GM23338 (cell line): ENCODE measurements around the gene BNC2. TPM values are rescaled to one million over a fixed set of nuclear protein-coding genes. Genes with fewer than 3 reads are reported as not detected.

Experiments
- ATAC-seq: fragments of 200-7000 bp; cut with Tn5 transposase; 3 replicates; pipeline ENCODE4 v1.9.1; 2020
- DNase-seq: peaks from one replicate; pipeline ENCODE4 v3.0.0-alpha.2; 2015; ENCODE audit warnings: low spot score
- H2AFZ ChIP-seq: fragments of 200-600 bp; sonication (generic); 2 replicates; pipeline ENCODE4 v1.8.0; 2016; ENCODE audit warnings: antibody characterized with exemption, mild to moderate bottlenecking, moderate library complexity
- H3F3A ChIP-seq: fragments of 200-600 bp; sonication (generic); replicated peaks from 2 replicates; pipeline ENCODE4 v1.8.0; 2017; ENCODE audit warnings: antibody characterized with exemption, mixed run types, low read depth
- H3K27ac ChIP-seq: fragments of 200-600 bp; sonication (generic); 2 replicates; pipeline ENCODE4 v1.6.1; 2016; ENCODE audit warnings: low read depth
- H3K27me3 ChIP-seq: fragments of 200-600 bp; sonication (generic); 2 replicates; pipeline ENCODE4 v1.8.0; 2016; ENCODE audit warnings: mild to moderate bottlenecking, mixed run types, moderate library complexity; ENCODE audit not compliant: insufficient read depth
- H3K36me3 ChIP-seq: fragments of 200-600 bp; sonication (generic); 2 replicates; pipeline ENCODE4 v1.8.0; 2016; ENCODE audit warnings: mild to moderate bottlenecking; ENCODE audit not compliant: insufficient read depth
- H3K4me1 ChIP-seq: fragments of 200-600 bp; sonication (generic); 2 replicates; pipeline ENCODE4 v1.8.0; 2016; ENCODE audit warnings: mild to moderate bottlenecking, moderate library complexity; ENCODE audit not compliant: insufficient read depth
- H3K4me2 ChIP-seq: fragments of 200-600 bp; sonication (generic); 2 replicates; pipeline ENCODE4 v1.7.1; 2017; ENCODE audit warnings: mixed run types
- H3K4me3 ChIP-seq: fragments of 200-600 bp; sonication (generic); 2 replicates; pipeline ENCODE4 v1.6.1; 2016; ENCODE audit warnings: mixed run types
- H3K79me2 ChIP-seq: fragments of 200-600 bp; sonication (generic); replicated peaks from 2 replicates; pipeline ENCODE4 v1.8.0; 2017; ENCODE audit warnings: mild to moderate bottlenecking; ENCODE audit not compliant: insufficient read depth
- H3K9me2 ChIP-seq: fragments of 200-600 bp; sonication (generic); 2 replicates; pipeline ENCODE4 v1.8.0; 2017; ENCODE audit not compliant: insufficient read depth
- H4K20me1 ChIP-seq: fragments of 200-600 bp; sonication (generic); replicated peaks from 2 replicates; pipeline ENCODE4 v1.8.0; 2017; ENCODE audit warnings: mild to moderate bottlenecking; ENCODE audit not compliant: insufficient read depth
- H3K27ac Mint-ChIP-seq: 2 replicates; pipeline ENCODE4 v1.8.0; 2020; ENCODE audit warnings: inconsistent platforms, mild to moderate bottlenecking, moderate library complexity, mixed read lengths
- H3K27me3 Mint-ChIP-seq: 3 replicates; pipeline ENCODE4 v1.8.0; 2022; ENCODE audit warnings: low read depth, mild to moderate bottlenecking, moderate library complexity, mixed read lengths, inconsistent platforms; ENCODE audit not compliant: insufficient read depth, poor library complexity
- H3K36me3 Mint-ChIP-seq: 3 replicates; pipeline ENCODE4 v1.8.0; 2021; ENCODE audit warnings: low read depth, mild to moderate bottlenecking, inconsistent platforms, moderate library complexity, mixed read lengths
- H3K4me1 Mint-ChIP-seq: 3 replicates; pipeline ENCODE4 v1.8.0; 2020; ENCODE audit warnings: mild to moderate bottlenecking, inconsistent platforms, mixed read lengths
- H3K4me3 Mint-ChIP-seq: 3 replicates; pipeline ENCODE4 v1.8.0; 2021; ENCODE audit warnings: moderate library complexity, mild to moderate bottlenecking, inconsistent platforms, mixed read lengths
- H3K9me3 Mint-ChIP-seq: 3 replicates; pipeline ENCODE4 v1.8.0; 2020; ENCODE audit warnings: moderate library complexity, mild to moderate bottlenecking, inconsistent platforms, mixed read lengths
- CREB1 ChIP-seq: fragments of 250-450 bp; sonication (Bioruptor Pico); IDR thresholded peaks from 2 replicates; pipeline ENCODE4 v1.5.0; 2020; ENCODE audit warnings: low read depth, mild to moderate bottlenecking, moderate library complexity
- EZH2 ChIP-seq: fragments of 200-600 bp; sonication (generic); IDR thresholded peaks from one replicate; pipeline ENCODE4 v1.8.0; 2017; ENCODE audit warnings: antibody characterized with exemption, mild to moderate bottlenecking, low read depth; ENCODE audit not compliant: unreplicated experiment
- EZH2phosphoT487 ChIP-seq: fragments of 200-600 bp; sonication (generic); IDR thresholded peaks from one replicate; pipeline ENCODE4 v1.8.1; 2018; ENCODE audit warnings: antibody characterized with exemption; ENCODE audit not compliant: unreplicated experiment
- JUNB ChIP-seq: IDR thresholded peaks from one replicate; pipeline ENCODE4 v1.6.1; 2016; ENCODE audit warnings: antibody characterized with exemption; ENCODE audit not compliant: unreplicated experiment
- NANOG ChIP-seq: IDR thresholded peaks from 2 replicates; pipeline ENCODE4 v1.6.1; 2016; ENCODE audit warnings: antibody characterized with exemption, borderline replicate concordance
- POLR2AphosphoS5 ChIP-seq: IDR thresholded peaks from 2 replicates; pipeline ENCODE4 v1.6.1; 2016; ENCODE audit warnings: antibody characterized with exemption, low read depth
- STAT1 ChIP-seq: IDR thresholded peaks from one replicate; pipeline ENCODE4 v1.6.1; 2016; ENCODE audit warnings: antibody characterized with exemption; ENCODE audit not compliant: unreplicated experiment
- ZNF331 ChIP-seq: fragments of 250-450 bp; sonication (Bioruptor Pico); IDR thresholded peaks from 2 replicates; pipeline ENCODE4 v1.5.0; 2020; ENCODE audit warnings: low read depth, mild to moderate bottlenecking, moderate library complexity
- polyA plus RNA-seq: library from polyadenylated mRNA; unstranded; fragments of >200 nt; fragmentation: Nextera tagmentation; extraction: Ambion mirVana; gene quantifications from 2 replicates; pipeline ENCODE4 v1.2.1, GENCODE V29; 2016
- total RNA-seq: library from RNA; depleted of rRNA; stranded (reverse); fragments of >200 nt; shearing (Covaris generic); gene quantifications from 2 replicates; pipeline ENCODE4 v1.2.3, GENCODE V29; 2014
- TF ChIP-seq, protein P1 (sequence below): IDR thresholded peaks from 2 replicates; pipeline ENCODE4 v1.6.1; 2016; ENCODE audit warnings: antibody characterized with exemption

BNC2 gene
- total and polyA plus RNA-seq, 2 experiments from 2014 or later: 12.7 to 13.2 TPM

- TF ChIP-seq, protein P1, sequence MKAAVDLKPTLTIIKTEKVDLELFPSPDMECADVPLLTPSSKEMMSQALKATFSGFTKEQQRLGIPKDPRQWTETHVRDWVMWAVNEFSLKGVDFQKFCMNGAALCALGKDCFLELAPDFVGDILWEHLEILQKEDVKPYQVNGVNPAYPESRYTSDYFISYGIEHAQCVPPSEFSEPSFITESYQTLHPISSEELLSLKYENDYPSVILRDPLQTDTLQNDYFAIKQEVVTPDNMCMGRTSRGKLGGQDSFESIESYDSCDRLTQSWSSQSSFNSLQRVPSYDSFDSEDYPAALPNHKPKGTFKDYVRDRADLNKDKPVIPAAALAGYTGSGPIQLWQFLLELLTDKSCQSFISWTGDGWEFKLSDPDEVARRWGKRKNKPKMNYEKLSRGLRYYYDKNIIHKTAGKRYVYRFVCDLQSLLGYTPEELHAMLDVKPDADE: no peak
- TF ChIP-seq ZNF331 (no peak), POLR2AphosphoS5 (no peak), CREB1 (no peak), NANOG (no peak), STAT1 (no peak), EZH2 (no peak), JUNB (no peak)
Measured at GRCh38 chr9:16744394-16744793, 126.1 kb downstream of the BNC2 start (continued).

DNA sequence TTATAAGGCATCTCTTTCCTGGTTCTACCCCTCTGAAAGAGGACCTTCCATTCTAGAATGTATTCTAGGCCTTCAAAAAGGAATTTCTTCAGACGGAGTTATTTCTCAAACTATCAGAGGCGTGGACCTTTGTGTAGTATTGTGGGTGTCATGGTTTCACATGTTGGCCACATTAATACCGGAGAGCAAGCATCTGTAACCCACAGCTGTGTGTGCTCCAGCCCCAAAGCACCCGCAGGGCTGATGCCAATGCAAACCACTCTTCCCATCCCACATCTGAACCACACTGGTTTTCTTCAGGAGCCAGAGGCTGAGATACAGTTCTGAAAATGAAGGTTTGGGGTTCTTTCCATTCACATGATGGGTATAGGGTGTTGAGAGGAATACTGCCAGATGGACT, 127.1 kb downstream of the BNC2 start:
- H3K4me3 Mint-ChIP-seq: no peak overlapping the region
- no peak for DNase-seq
- TF ChIP-seq STAT1: no peak
- no peak for TF ChIP-seq NANOG
- TF ChIP-seq POLR2AphosphoS5: no peak
- TF ChIP-seq EZH2: no peak
- no peak for TF ChIP-seq ZNF331
- no peak for TF ChIP-seq EZH2phosphoT487
- no peak for TF ChIP-seq CREB1
- no peak overlapping the region for H2AFZ ChIP-seq
- no peak overlapping the region for H3K4me2 ChIP-seq
- peaks cover 11% of the 10 kb centered on the region; the same call in 1 of the 2 replicates for H3K4me1 ChIP-seq
- no peaks in the 10 kb centered on the region for H3K36me3 Mint-ChIP-seq
- H3K79me2 ChIP-seq: peaks cover 10% of the 10 kb centered on the region; the same call in 1 of the 2 replicates
- no peaks in the 10 kb centered on the region for H4K20me1 ChIP-seq
- H3F3A ChIP-seq: no peaks in the 10 kb centered on the region
- ATAC-seq: no peak
- H3K27ac Mint-ChIP-seq: no peak overlapping the region
- H3K36me3 ChIP-seq: no peaks in the 10 kb centered on the region
- H3K4me3 ChIP-seq: no peak overlapping the region
- H3K4me1 Mint-ChIP-seq: peaks cover 33% of the 10 kb centered on the region
- H3K27ac ChIP-seq: no peak overlapping the region
- H3K9me2 ChIP-seq: no peaks in the 10 kb centered on the region
- no peaks in the 10 kb centered on the region for H3K9me3 Mint-ChIP-seq
- H3K27me3 Mint-ChIP-seq: peaks cover 2% of the 10 kb centered on the region
- no peaks in the 10 kb centered on the region for H3K27me3 ChIP-seq

- Histone ChIP-seq H3K9me2 (no peaks in the 10 kb centered on the region), H3K4me1 (peaks cover 60% of the 10 kb centered on the region), H3K27ac (no peak overlapping the region), H3F3A (no peaks in the 10 kb centered on the region), H3K4me2 (no peak overlapping the region), H3K36me3 (no peaks in the 10 kb centered on the region), H3K4me3 (no peak overlapping the region), H3K79me2 (peaks cover 3% of the 10 kb centered on the region; the same call in 1 of the 2 replicates), H4K20me1 (no peaks in the 10 kb centered on the region), H3K27me3 (no peaks in the 10 kb centered on the region), H2AFZ (no peak overlapping the region)
- Mint-ChIP-seq H3K9me3 (no peaks in the 10 kb centered on the region), H3K36me3 (peaks cover 4% of the 10 kb centered on the region; the same call in 2 of the 3 replicates), H3K4me1 (peaks cover 68% of the 10 kb centered on the region), H3K27ac (no peak overlapping the region), H3K4me3 (no peak overlapping the region), H3K27me3 (peaks cover 4% of the 10 kb centered on the region)
- TF ChIP-seq NANOG: no peak
- TF ChIP-seq CREB1: no peak
- no peak for TF ChIP-seq JUNB
- TF ChIP-seq ZNF331: no peak
- ATAC-seq (no peak), DNase-seq (no peak)
Measured at GRCh38 chr9:16735001-16735400, 135.5 kb downstream of the BNC2 start.
